Nephron progenitor cell (in vitro differentiated cells): ENCODE results near the gene SECTM1.
"Not testable (repeated sequence)": the region's sequence is repeated elsewhere in the genome, so short reads cannot be mapped to it uniquely, and the experiment has no call there.

Experiments used
- DNase-seq: peaks from one replicate; pipeline ENCODE4 v3.0.0; 2021
- H3K27ac Mint-ChIP-seq: 2 replicates; pipeline ENCODE4 v1.8.0; 2021; ENCODE audit warnings: mild to moderate bottlenecking, moderate library complexity, mixed read lengths
- H3K27me3 Mint-ChIP-seq: 2 replicates; pipeline ENCODE4 v1.8.0; 2021; ENCODE audit warnings: mild to moderate bottlenecking, low read depth, mixed read lengths; ENCODE audit not compliant: poor library complexity
- H3K36me3 Mint-ChIP-seq: 2 replicates; pipeline ENCODE4 v1.8.0; 2021; ENCODE audit warnings: low read depth, mixed read lengths
- H3K4me1 Mint-ChIP-seq: 2 replicates; pipeline ENCODE4 v1.8.0; 2021; ENCODE audit warnings: mixed read lengths
- H3K4me3 Mint-ChIP-seq: 2 replicates; pipeline ENCODE4 v1.8.0; 2021; ENCODE audit warnings: mild to moderate bottlenecking, moderate library complexity, mixed read lengths
- H3K9me3 Mint-ChIP-seq: 2 replicates; pipeline ENCODE4 v1.8.0; 2021; ENCODE audit warnings: mild to moderate bottlenecking, moderate library complexity, mixed read lengths
- CTCF ChIP-seq: fragments of 200-600 bp; sonication (generic); IDR thresholded peaks from 2 replicates; pipeline ENCODE4 v1.5.0; 2021; ENCODE audit warnings: antibody characterized with exemption

SECTM1 gene

GRCh38 chr17:82377924-82378740 is 44.6 kb upstream of the SECTM1 start:
- Mint-ChIP-seq H3K9me3 (no peaks in the 10 kb centered on the region), H3K36me3 (no peaks in the 10 kb centered on the region), H3K27me3 (peaks cover 25% of the 10 kb centered on the region), H3K4me3 (no peak overlapping the region), H3K4me1 (peaks cover 24% of the 10 kb centered on the region), H3K27ac (no peak overlapping the region)
- TF ChIP-seq CTCF = no peak
- DNase-seq = no peak

- H3K36me3 Mint-ChIP-seq, H3K4me3 Mint-ChIP-seq, DNase-seq, H3K9me3 Mint-ChIP-seq, H3K27ac Mint-ChIP-seq: not testable (repeated sequence)
- Mint-ChIP-seq H3K4me1 (peaks cover 32% of the 10 kb centered on the region), H3K27me3 (peaks cover 28% of the 10 kb centered on the region)
These were observed 43.7 kb upstream of the SECTM1 start for GRCh38 chr17:82377294-82377693.

- DNase-seq = no peak
- no peak overlapping the region for H3K4me3 Mint-ChIP-seq
- H3K36me3 Mint-ChIP-seq = no peaks in the 10 kb centered on the region
- peaks cover 29% of the 10 kb centered on the region for H3K4me1 Mint-ChIP-seq
- H3K27ac Mint-ChIP-seq = no peak overlapping the region
- no peaks in the 10 kb centered on the region for H3K9me3 Mint-ChIP-seq
- H3K27me3 Mint-ChIP-seq = peaks cover 22% of the 10 kb centered on the region
- no peak for TF ChIP-seq CTCF
These were observed 42.6 kb upstream of the SECTM1 start for GRCh38 chr17:82376042-82376730.

- Mint-ChIP-seq H3K27me3 (peaks cover 27% of the 10 kb centered on the region), H3K4me1 (peaks cover 32% of the 10 kb centered on the region), H3K4me3 (no peak overlapping the region), H3K27ac (no peak overlapping the region), H3K9me3 (no peaks in the 10 kb centered on the region), H3K36me3 (no peaks in the 10 kb centered on the region)
- TF ChIP-seq CTCF = no peak
- DNase-seq = no peak
These were observed 41.9 kb upstream of the SECTM1 start for GRCh38 chr17:82375359-82376041.

- H3K36me3 Mint-ChIP-seq = no peaks in the 10 kb centered on the region
- H3K27ac Mint-ChIP-seq = no peak overlapping the region
- peaks cover 29% of the 10 kb centered on the region for H3K27me3 Mint-ChIP-seq
- H3K4me3 Mint-ChIP-seq = no peak overlapping the region
- TF ChIP-seq CTCF = no peak
- no peaks in the 10 kb centered on the region for H3K9me3 Mint-ChIP-seq
- H3K4me1 Mint-ChIP-seq = peaks cover 31% of the 10 kb centered on the region
- DNase-seq = no peak
These were observed 41.2 kb upstream of the SECTM1 start for GRCh38 chr17:82374626-82375331.
